H1 (cell line): ENCODE measurements around the gene ACTG2. TPM values are rescaled to one million over a fixed set of nuclear protein-coding genes. Genes with fewer than 3 reads are reported as not detected.

Source experiments
- CTCF ChIA-PET: fragments of 300-600 bp; sonication (Branson Sonifier 250); formaldehyde crosslinking; loops from one replicate; lab custom pipeline; 2021; ENCODE audit not compliant: partially characterized antibody; lab: Charles Lee
- POLR2A ChIA-PET: fragments of 300-600 bp; sonication (Branson Sonifier 250); formaldehyde crosslinking; loops from one replicate; lab custom pipeline; 2021; ENCODE audit warnings: inconsistent platforms; ENCODE audit not compliant: partially characterized antibody; lab: Charles Lee
- DNase-seq, 2 experiments: peaks; one replicate each; pipeline versions ENCODE4 v3.0.0 to v3.0.0-alpha.2; 2010 to 2022; ENCODE audit warnings: low spot score in 2 of 2, low read depth in 1 of 2, mixed read lengths in 1 of 2
- FAIRE-seq: peaks from 2 replicates; lab custom pipeline; 2011; peaks lifted over from hg19 to GRCh38; lab: Jason Lieb, UNC
- H2AFZ ChIP-seq: 2 replicates; pipeline ENCODE4 v1.8.1; 2012; ENCODE audit warnings: low read length, inconsistent platforms
- H2AK5ac ChIP-seq: 2 replicates; pipeline ENCODE4 v1.6.1; 2013; ENCODE audit warnings: low read depth, low read length
- H2BK120ac ChIP-seq: replicated peaks from 2 replicates; pipeline ENCODE3; 2013; ENCODE audit warnings: low read depth, low read length, inconsistent platforms
- H2BK12ac ChIP-seq: 2 replicates; pipeline ENCODE4 v1.6.1; 2013; ENCODE audit warnings: low read depth, low read length
- H2BK15ac ChIP-seq: 2 replicates; pipeline ENCODE4 v1.6.1; 2013; ENCODE audit warnings: low read length
- H2BK20ac ChIP-seq: 2 replicates; pipeline ENCODE4 v1.6.1; 2013; ENCODE audit warnings: low read length
- H2BK5ac ChIP-seq: 2 replicates; pipeline ENCODE4 v1.6.1; 2013; ENCODE audit warnings: low read depth, low read length
- H3K14ac ChIP-seq: 2 replicates; pipeline ENCODE4 v1.6.1; 2013; ENCODE audit warnings: inconsistent platforms; ENCODE audit not compliant: insufficient read length
- H3K18ac ChIP-seq: 2 replicates; pipeline ENCODE4 v1.6.1; 2013; ENCODE audit warnings: low read length; ENCODE audit errors: extremely low read depth
- H3K23ac ChIP-seq: 2 replicates; pipeline ENCODE4 v1.6.1; 2013; ENCODE audit warnings: inconsistent platforms; ENCODE audit not compliant: insufficient read length
- H3K23me2 ChIP-seq: 2 replicates; pipeline ENCODE4 v1.6.1; 2013; ENCODE audit warnings: low read depth, low read length
- H3K27ac ChIP-seq: 2 replicates; pipeline ENCODE4 v1.6.1; 2011; ENCODE audit warnings: low read depth, low read length, inconsistent platforms
- H3K27me3 ChIP-seq, 4 experiments: replicated peaks in 1 of 4; 1 replicate in 1 of 4; 2 replicates in 3 of 4; pipeline versions ENCODE4 v1.6.1 to v1.8.1; 2011 to 2013; ENCODE audit warnings: low read length in 3 of 4, mild to moderate bottlenecking in 3 of 4, inconsistent platforms in 2 of 4, mixed read lengths in 2 of 4, moderate library complexity in 1 of 4; ENCODE audit not compliant: control insufficient read depth in 3 of 4, insufficient read depth in 3 of 4; ENCODE audit errors: extremely low read depth in 1 of 4
- H3K36me3 ChIP-seq, 4 experiments: 2 replicates each; pipeline versions ENCODE4 v1.6.1 to v1.8.1; 2011 to 2013; ENCODE audit warnings: mild to moderate bottlenecking in 4 of 4, low read length in 3 of 4, moderate library complexity in 2 of 4, control low read depth in 1 of 4, inconsistent platforms in 1 of 4; ENCODE audit not compliant: insufficient read depth in 4 of 4, control insufficient read depth in 2 of 4
- H3K4ac ChIP-seq: replicated peaks from 2 replicates; pipeline ENCODE3; 2013; ENCODE audit warnings: low read length, low read depth, mixed read lengths, inconsistent platforms; ENCODE audit not compliant: insufficient read length
- H3K4me1 ChIP-seq, 4 experiments: replicated peaks in 1 of 4; 1 replicate in 1 of 4; 2 replicates in 3 of 4; pipeline versions ENCODE4 v1.6.1 to v1.8.1; 2011 to 2013; ENCODE audit warnings: low read length in 3 of 4, inconsistent platforms in 2 of 4, mixed read lengths in 1 of 4; ENCODE audit not compliant: insufficient read depth in 4 of 4, control insufficient read depth in 3 of 4
- H3K4me2 ChIP-seq, 2 experiments: 2 replicates each; pipeline versions ENCODE4 v1.6.1 to v1.8.1; 2011 to 2013; ENCODE audit warnings: low read depth in 2 of 2, low read length in 2 of 2, control low read depth in 1 of 2, inconsistent platforms in 1 of 2, mild to moderate bottlenecking in 1 of 2; ENCODE audit not compliant: insufficient read depth in 1 of 2
- H3K4me3 ChIP-seq, 4 experiments: fragments of 200-600, 300-600 bp in 1 of 4; sonication (generic), shearing (Covaris generic), sonication (Bioruptor Twin) in 1 of 4; 2 replicates each; pipeline versions ENCODE4 v1.5.1 to v1.8.1; 2011 to 2016; ENCODE audit warnings: low read length in 4 of 4, low read depth in 3 of 4, control low read depth in 2 of 4, inconsistent platforms in 2 of 4, mild to moderate bottlenecking in 2 of 4, mixed read lengths in 1 of 4, moderate library complexity in 1 of 4; ENCODE audit not compliant: insufficient read depth in 2 of 4; ENCODE audit errors: extremely low read depth in 1 of 4
- H3K56ac ChIP-seq: replicated peaks from 2 replicates; pipeline ENCODE3; 2013; ENCODE audit warnings: low read depth, mild to moderate bottlenecking, mixed read lengths, low read length, inconsistent platforms; ENCODE audit not compliant: insufficient read length
- H3K79me1 ChIP-seq: 2 replicates; pipeline ENCODE4 v1.6.1; 2013; ENCODE audit warnings: low read depth, low read length, control low read depth
- H3K79me2 ChIP-seq, 2 experiments: 2 replicates each; pipeline versions ENCODE4 v1.6.1 to v1.8.1; 2012 to 2013; ENCODE audit warnings: low read length in 2 of 2, mild to moderate bottlenecking in 2 of 2, inconsistent platforms in 1 of 2; ENCODE audit not compliant: insufficient read depth in 2 of 2, control insufficient read depth in 1 of 2
- H3K9ac ChIP-seq, 4 experiments: replicated peaks in 1 of 4; 1 replicate in 1 of 4; 2 replicates in 3 of 4; pipeline versions ENCODE4 v1.6.1 to v1.8.1; 2011 to 2013; ENCODE audit warnings: low read depth in 3 of 4, low read length in 3 of 4, control low read depth in 2 of 4, mild to moderate bottlenecking in 2 of 4, moderate library complexity in 2 of 4, inconsistent platforms in 1 of 4; ENCODE audit errors: extremely low read depth in 1 of 4
- H3K9me3 ChIP-seq, 2 experiments: 2 replicates each; pipeline versions ENCODE4 v1.6.1 to v1.8.1; 2012 to 2013; ENCODE audit warnings: mild to moderate bottlenecking in 2 of 2, moderate library complexity in 2 of 2, control low read depth in 1 of 2, inconsistent platforms in 1 of 2, low read depth in 1 of 2, low read length in 1 of 2, mixed read lengths in 1 of 2; ENCODE audit not compliant: insufficient read depth in 2 of 2
- H4K20me1 ChIP-seq, 2 experiments: replicated peaks in 1 of 2; 2 replicates each; pipeline versions ENCODE3 to v1.8.1; 2011 to 2013; ENCODE audit warnings: inconsistent platforms in 2 of 2, low read length in 2 of 2, mild to moderate bottlenecking in 1 of 2; ENCODE audit not compliant: insufficient read depth in 2 of 2, control insufficient read depth in 1 of 2
- H4K5ac ChIP-seq: 2 replicates; pipeline ENCODE4 v1.6.1; 2013; ENCODE audit warnings: low read length, low read depth, mixed read lengths, inconsistent platforms; ENCODE audit not compliant: insufficient read length
- H4K8ac ChIP-seq: 2 replicates; pipeline ENCODE4 v1.8.0; 2013; ENCODE audit warnings: mild to moderate bottlenecking, moderate library complexity, low read length, inconsistent platforms; ENCODE audit not compliant: insufficient read depth; ENCODE audit errors: extremely low read depth
- H4K91ac ChIP-seq: replicated peaks from 2 replicates; pipeline ENCODE3; 2013; ENCODE audit warnings: low read length, mixed read lengths, inconsistent platforms; ENCODE audit not compliant: insufficient read length
- BACH1 ChIP-seq: IDR thresholded peaks from 2 replicates; pipeline ENCODE4 v1.6.1; 2012; ENCODE audit warnings: low read length, improper control_type of control experiment
- CBX5 ChIP-seq: fragments of 300-800, 300-1000 bp; sonication (generic); IDR thresholded peaks from 2 replicates; pipeline ENCODE4 v1.7.1; 2016; ENCODE audit warnings: antibody characterized with exemption, low read length, low read depth
- EGR1 ChIP-seq: IDR thresholded peaks from 2 replicates; pipeline ENCODE4 v1.6.1; 2011; ENCODE audit warnings: low read depth, low read length, borderline replicate concordance
- HDAC6 ChIP-seq: IDR thresholded peaks from one replicate; pipeline ENCODE4 v1.7.1; 2012; ENCODE audit warnings: low read depth, mild to moderate bottlenecking, inconsistent platforms, low read length, moderate library complexity
- POLR2AphosphoS5 ChIP-seq: IDR thresholded peaks from 2 replicates; pipeline ENCODE4 v1.6.1; 2011; ENCODE audit warnings: low read depth, low read length
- TAF1 ChIP-seq: IDR thresholded peaks from 2 replicates; pipeline ENCODE4 v1.6.1; 2011; ENCODE audit warnings: mild to moderate bottlenecking, low read depth, low read length
- ZNF274 ChIP-seq: IDR thresholded peaks from 2 replicates; pipeline ENCODE4 v1.7.0; 2012; ENCODE audit warnings: low read length, borderline replicate concordance; ENCODE audit errors: extremely low read depth
- WGBS, 2 experiments: shearing (Covaris generic) in 1 of 2; methylation state at CpG; one replicate each; pipeline versions ENCODE4 v1.1.6 to v1.1.7; 2013 to 2015; ENCODE audit warnings: low lambda C conversion rate in 2 of 2, mixed read lengths in 2 of 2, inconsistent platforms in 1 of 2, low coverage in 1 of 2, missing lambda C conversion rate in 1 of 2; ENCODE audit not compliant: insufficient replicate concordance in 2 of 2, insufficient coverage in 1 of 2, insufficient read length in 1 of 2; ENCODE audit errors: extremely low coverage in 1 of 2, missing lambda C conversion rate in 1 of 2; 5-methylcytosine and 5-hydroxymethylcytosine counted together
- polyA plus RNA-seq, 7 experiments: library from polyadenylated mRNA; depleted of rRNA in 3 of 7; stranded (reverse) in 5 of 7; unstranded in 2 of 7; fragments of >200 nt in 5 of 7; fragments of 200-250 nt in 2 of 7; gene quantifications; 1 replicate in 5 of 7; 2 replicates in 1 of 7; 4 replicates in 1 of 7; pipeline versions ENCODE4 v1.2.1 to v1.2.3, GENCODE V29; 2011 to 2013; ENCODE audit warnings: missing spikeins in 2 of 7, mixed read lengths in 2 of 7
- total RNA-seq: library from RNA; stranded (reverse); fragmentation: NEBNext Ultra II Directional; extraction: Animal tissue kit (Norgen Biotek cat#: 25700); gene quantifications from 2 replicates; pipeline ENCODE4 v1.2.1, GENCODE V29; 2021
- TF ChIP-seq, protein P1 (sequence below): IDR thresholded peaks from 2 replicates; pipeline ENCODE4 v1.6.1; 2012; ENCODE audit warnings: low read length, inconsistent platforms
- TF ChIP-seq, protein P2 (sequence below), 3 experiments: IDR thresholded peaks; 1 replicate in 2 of 3; 2 replicates in 1 of 3; pipeline versions ENCODE4 v1.5.1 to v1.6.1; 2011; ENCODE audit warnings: low read length in 3 of 3, mild to moderate bottlenecking in 3 of 3, inconsistent platforms in 2 of 3, low read depth in 1 of 3, moderate library complexity in 1 of 3; ENCODE audit not compliant: insufficient read depth in 1 of 3; ENCODE audit errors: control extremely low read depth in 1 of 3

The ACTG2 gene
- total and polyA plus RNA-seq, 2 of the 8 experiments (the other 6 are each of a cell fraction or from before 2014, with no cell fraction given), result 6.2 to 13.7 TPM

GRCh38 chr2:73888388-73888787, 4.4 kb upstream of the ACTG2 start:
- no peaks in the 10 kb centered on the region for H3K79me1 ChIP-seq
- H4K8ac ChIP-seq, result no peak overlapping the region
- 91% methylated on average over 1 of the region's 2 CpGs; no CpG with 5 or more reads in 1 of the 2 experiments for WGBS, 2 experiments
- H3K9me3 ChIP-seq, result no peaks in the 10 kb centered on the region
- FAIRE-seq (no peak), DNase-seq (no peak)
- H3K23ac ChIP-seq, result no peak overlapping the region
- no peak overlapping the region for H2BK120ac ChIP-seq
- no peak overlapping the region for H3K14ac ChIP-seq
- H4K5ac ChIP-seq, result no peak overlapping the region
- H3K56ac ChIP-seq, result no peak overlapping the region
- no peak overlapping the region for H2BK15ac ChIP-seq
- H4K91ac ChIP-seq, result no peak overlapping the region
- CTCF ChIA-PET, result interaction anchor here (1.1 kb wide), 1 partner anchor 46 kb away, joined by 3 read pairs; no protein-coding TSS in a partner anchor
- no peak overlapping the region for H2BK20ac ChIP-seq
- no peak overlapping the region for H2AFZ ChIP-seq
- H3K9ac ChIP-seq, result no peak overlapping the region
- H3K4me2 ChIP-seq, result no peak overlapping the region
- H3K4ac ChIP-seq, result no peak overlapping the region
- no peak overlapping the region for H2AK5ac ChIP-seq
- no peak overlapping the region for H2BK5ac ChIP-seq
- no peaks in the 10 kb centered on the region for H4K20me1 ChIP-seq
- H3K27me3 ChIP-seq, result no peaks in the 10 kb centered on the region
- POLR2A ChIA-PET, result no interaction called here
- H3K79me2 ChIP-seq, result no peaks in the 10 kb centered on the region
- H3K27ac ChIP-seq, result no peak overlapping the region
- H3K23me2 ChIP-seq, result no peaks in the 10 kb centered on the region
- H3K4me1 ChIP-seq, result peaks cover 0 to 7% (median 4%) of the 10 kb centered on the region in 4 experiments; a peak in 4 of 7 replicates
- H3K36me3 ChIP-seq, result no peaks in the 10 kb centered on the region
- H3K18ac ChIP-seq, result no peak overlapping the region
- H3K4me3 ChIP-seq, result no peak overlapping the region
- H2BK12ac ChIP-seq, result no peak overlapping the region
- TF ChIP-seq POLR2AphosphoS5 (no peak), CBX5 (no peak), ZNF274 (no peak), TAF1 (no peak), HDAC6 (no peak), BACH1 (no peak), EGR1 (no peak)
- TF ChIP-seq, protein P1, sequence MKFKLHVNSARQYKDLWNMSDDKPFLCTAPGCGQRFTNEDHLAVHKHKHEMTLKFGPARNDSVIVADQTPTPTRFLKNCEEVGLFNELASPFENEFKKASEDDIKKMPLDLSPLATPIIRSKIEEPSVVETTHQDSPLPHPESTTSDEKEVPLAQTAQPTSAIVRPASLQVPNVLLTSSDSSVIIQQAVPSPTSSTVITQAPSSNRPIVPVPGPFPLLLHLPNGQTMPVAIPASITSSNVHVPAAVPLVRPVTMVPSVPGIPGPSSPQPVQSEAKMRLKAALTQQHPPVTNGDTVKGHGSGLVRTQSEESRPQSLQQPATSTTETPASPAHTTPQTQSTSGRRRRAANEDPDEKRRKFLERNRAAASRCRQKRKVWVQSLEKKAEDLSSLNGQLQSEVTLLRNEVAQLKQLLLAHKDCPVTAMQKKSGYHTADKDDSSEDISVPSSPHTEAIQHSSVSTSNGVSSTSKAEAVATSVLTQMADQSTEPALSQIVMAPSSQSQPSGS, result no peak
- TF ChIP-seq, protein P2, sequence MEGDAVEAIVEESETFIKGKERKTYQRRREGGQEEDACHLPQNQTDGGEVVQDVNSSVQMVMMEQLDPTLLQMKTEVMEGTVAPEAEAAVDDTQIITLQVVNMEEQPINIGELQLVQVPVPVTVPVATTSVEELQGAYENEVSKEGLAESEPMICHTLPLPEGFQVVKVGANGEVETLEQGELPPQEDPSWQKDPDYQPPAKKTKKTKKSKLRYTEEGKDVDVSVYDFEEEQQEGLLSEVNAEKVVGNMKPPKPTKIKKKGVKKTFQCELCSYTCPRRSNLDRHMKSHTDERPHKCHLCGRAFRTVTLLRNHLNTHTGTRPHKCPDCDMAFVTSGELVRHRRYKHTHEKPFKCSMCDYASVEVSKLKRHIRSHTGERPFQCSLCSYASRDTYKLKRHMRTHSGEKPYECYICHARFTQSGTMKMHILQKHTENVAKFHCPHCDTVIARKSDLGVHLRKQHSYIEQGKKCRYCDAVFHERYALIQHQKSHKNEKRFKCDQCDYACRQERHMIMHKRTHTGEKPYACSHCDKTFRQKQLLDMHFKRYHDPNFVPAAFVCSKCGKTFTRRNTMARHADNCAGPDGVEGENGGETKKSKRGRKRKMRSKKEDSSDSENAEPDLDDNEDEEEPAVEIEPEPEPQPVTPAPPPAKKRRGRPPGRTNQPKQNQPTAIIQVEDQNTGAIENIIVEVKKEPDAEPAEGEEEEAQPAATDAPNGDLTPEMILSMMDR (IDR thresholded peaks at IDR 0.05; ENCODE audit: control extremely low read depth in 1 of 3, insufficient read depth in 1 of 3, low read depth in 1 of 3, low read length in 3 of 3), result no peak
